H1 (cell line): ENCODE measurements around the gene POLR3H. TPM values are rescaled to one million over a fixed set of nuclear protein-coding genes. Genes with fewer than 3 reads are reported as not detected.
A peak's percentile ranks its signal among the peaks of the same experiment; 100 is the strongest.

Experiments used
- CTCF ChIA-PET: fragments of 300-600 bp; sonication (Branson Sonifier 250); formaldehyde crosslinking; loops from one replicate; lab custom pipeline; 2021; ENCODE audit not compliant: partially characterized antibody; lab: Charles Lee
- POLR2A ChIA-PET: fragments of 300-600 bp; sonication (Branson Sonifier 250); formaldehyde crosslinking; loops from one replicate; lab custom pipeline; 2021; ENCODE audit warnings: inconsistent platforms; ENCODE audit not compliant: partially characterized antibody; lab: Charles Lee
- DNase-seq, 2 experiments: peaks; one replicate each; pipeline versions ENCODE4 v3.0.0 to v3.0.0-alpha.2; 2010 to 2022; ENCODE audit warnings: low spot score in 2 of 2, low read depth in 1 of 2, mixed read lengths in 1 of 2
- FAIRE-seq: peaks from 2 replicates; lab custom pipeline; 2011; peaks lifted over from hg19 to GRCh38; lab: Jason Lieb, UNC
- H2AFZ ChIP-seq: 2 replicates; pipeline ENCODE4 v1.8.1; 2012; ENCODE audit warnings: low read length, inconsistent platforms
- H2AK5ac ChIP-seq: 2 replicates; pipeline ENCODE4 v1.6.1; 2013; ENCODE audit warnings: low read depth, low read length
- H2BK120ac ChIP-seq: replicated peaks from 2 replicates; pipeline ENCODE3; 2013; ENCODE audit warnings: low read depth, low read length, inconsistent platforms
- H2BK12ac ChIP-seq: 2 replicates; pipeline ENCODE4 v1.6.1; 2013; ENCODE audit warnings: low read depth, low read length
- H2BK15ac ChIP-seq: 2 replicates; pipeline ENCODE4 v1.6.1; 2013; ENCODE audit warnings: low read length
- H2BK20ac ChIP-seq: 2 replicates; pipeline ENCODE4 v1.6.1; 2013; ENCODE audit warnings: low read length
- H2BK5ac ChIP-seq: 2 replicates; pipeline ENCODE4 v1.6.1; 2013; ENCODE audit warnings: low read depth, low read length
- H3K14ac ChIP-seq: 2 replicates; pipeline ENCODE4 v1.6.1; 2013; ENCODE audit warnings: inconsistent platforms; ENCODE audit not compliant: insufficient read length
- H3K18ac ChIP-seq: 2 replicates; pipeline ENCODE4 v1.6.1; 2013; ENCODE audit warnings: low read length; ENCODE audit errors: extremely low read depth
- H3K23ac ChIP-seq: 2 replicates; pipeline ENCODE4 v1.6.1; 2013; ENCODE audit warnings: inconsistent platforms; ENCODE audit not compliant: insufficient read length
- H3K23me2 ChIP-seq: 2 replicates; pipeline ENCODE4 v1.6.1; 2013; ENCODE audit warnings: low read depth, low read length
- H3K27ac ChIP-seq: 2 replicates; pipeline ENCODE4 v1.6.1; 2011; ENCODE audit warnings: low read depth, low read length, inconsistent platforms
- H3K27me3 ChIP-seq, 4 experiments: replicated peaks in 1 of 4; 1 replicate in 1 of 4; 2 replicates in 3 of 4; pipeline versions ENCODE4 v1.6.1 to v1.8.1; 2011 to 2013; ENCODE audit warnings: low read length in 3 of 4, mild to moderate bottlenecking in 3 of 4, inconsistent platforms in 2 of 4, mixed read lengths in 2 of 4, moderate library complexity in 1 of 4; ENCODE audit not compliant: control insufficient read depth in 3 of 4, insufficient read depth in 3 of 4; ENCODE audit errors: extremely low read depth in 1 of 4
- H3K36me3 ChIP-seq, 4 experiments: 2 replicates each; pipeline versions ENCODE4 v1.6.1 to v1.8.1; 2011 to 2013; ENCODE audit warnings: mild to moderate bottlenecking in 4 of 4, low read length in 3 of 4, moderate library complexity in 2 of 4, control low read depth in 1 of 4, inconsistent platforms in 1 of 4; ENCODE audit not compliant: insufficient read depth in 4 of 4, control insufficient read depth in 2 of 4
- H3K4ac ChIP-seq: replicated peaks from 2 replicates; pipeline ENCODE3; 2013; ENCODE audit warnings: low read length, low read depth, mixed read lengths, inconsistent platforms; ENCODE audit not compliant: insufficient read length
- H3K4me1 ChIP-seq, 4 experiments: replicated peaks in 1 of 4; 1 replicate in 1 of 4; 2 replicates in 3 of 4; pipeline versions ENCODE4 v1.6.1 to v1.8.1; 2011 to 2013; ENCODE audit warnings: low read length in 3 of 4, inconsistent platforms in 2 of 4, mixed read lengths in 1 of 4; ENCODE audit not compliant: insufficient read depth in 4 of 4, control insufficient read depth in 3 of 4
- H3K4me2 ChIP-seq, 2 experiments: 2 replicates each; pipeline versions ENCODE4 v1.6.1 to v1.8.1; 2011 to 2013; ENCODE audit warnings: low read depth in 2 of 2, low read length in 2 of 2, control low read depth in 1 of 2, inconsistent platforms in 1 of 2, mild to moderate bottlenecking in 1 of 2; ENCODE audit not compliant: insufficient read depth in 1 of 2
- H3K4me3 ChIP-seq, 4 experiments: fragments of 200-600, 300-600 bp in 1 of 4; sonication (generic), shearing (Covaris generic), sonication (Bioruptor Twin) in 1 of 4; 2 replicates each; pipeline versions ENCODE4 v1.5.1 to v1.8.1; 2011 to 2016; ENCODE audit warnings: low read length in 4 of 4, low read depth in 3 of 4, control low read depth in 2 of 4, inconsistent platforms in 2 of 4, mild to moderate bottlenecking in 2 of 4, mixed read lengths in 1 of 4, moderate library complexity in 1 of 4; ENCODE audit not compliant: insufficient read depth in 2 of 4; ENCODE audit errors: extremely low read depth in 1 of 4
- H3K56ac ChIP-seq: replicated peaks from 2 replicates; pipeline ENCODE3; 2013; ENCODE audit warnings: low read depth, mild to moderate bottlenecking, mixed read lengths, low read length, inconsistent platforms; ENCODE audit not compliant: insufficient read length
- H3K79me1 ChIP-seq: 2 replicates; pipeline ENCODE4 v1.6.1; 2013; ENCODE audit warnings: low read depth, low read length, control low read depth
- H3K79me2 ChIP-seq, 2 experiments: 2 replicates each; pipeline versions ENCODE4 v1.6.1 to v1.8.1; 2012 to 2013; ENCODE audit warnings: low read length in 2 of 2, mild to moderate bottlenecking in 2 of 2, inconsistent platforms in 1 of 2; ENCODE audit not compliant: insufficient read depth in 2 of 2, control insufficient read depth in 1 of 2
- H3K9ac ChIP-seq, 4 experiments: replicated peaks in 1 of 4; 1 replicate in 1 of 4; 2 replicates in 3 of 4; pipeline versions ENCODE4 v1.6.1 to v1.8.1; 2011 to 2013; ENCODE audit warnings: low read depth in 3 of 4, low read length in 3 of 4, control low read depth in 2 of 4, mild to moderate bottlenecking in 2 of 4, moderate library complexity in 2 of 4, inconsistent platforms in 1 of 4; ENCODE audit errors: extremely low read depth in 1 of 4
- H3K9me3 ChIP-seq, 2 experiments: 2 replicates each; pipeline versions ENCODE4 v1.6.1 to v1.8.1; 2012 to 2013; ENCODE audit warnings: mild to moderate bottlenecking in 2 of 2, moderate library complexity in 2 of 2, control low read depth in 1 of 2, inconsistent platforms in 1 of 2, low read depth in 1 of 2, low read length in 1 of 2, mixed read lengths in 1 of 2; ENCODE audit not compliant: insufficient read depth in 2 of 2
- H4K20me1 ChIP-seq, 2 experiments: replicated peaks in 1 of 2; 2 replicates each; pipeline versions ENCODE3 to v1.8.1; 2011 to 2013; ENCODE audit warnings: inconsistent platforms in 2 of 2, low read length in 2 of 2, mild to moderate bottlenecking in 1 of 2; ENCODE audit not compliant: insufficient read depth in 2 of 2, control insufficient read depth in 1 of 2
- H4K5ac ChIP-seq: 2 replicates; pipeline ENCODE4 v1.6.1; 2013; ENCODE audit warnings: low read length, low read depth, mixed read lengths, inconsistent platforms; ENCODE audit not compliant: insufficient read length
- H4K8ac ChIP-seq: 2 replicates; pipeline ENCODE4 v1.8.0; 2013; ENCODE audit warnings: mild to moderate bottlenecking, moderate library complexity, low read length, inconsistent platforms; ENCODE audit not compliant: insufficient read depth; ENCODE audit errors: extremely low read depth
- H4K91ac ChIP-seq: replicated peaks from 2 replicates; pipeline ENCODE3; 2013; ENCODE audit warnings: low read length, mixed read lengths, inconsistent platforms; ENCODE audit not compliant: insufficient read length
- BCL11A ChIP-seq, 2 experiments: IDR thresholded peaks; one replicate each; pipeline ENCODE4 v1.6.1; 2011; ENCODE audit warnings: low read depth in 2 of 2, low read length in 2 of 2, mild to moderate bottlenecking in 2 of 2
- POLR2A ChIP-seq, 2 experiments: IDR thresholded peaks; 1 replicate in 1 of 2; 2 replicates in 1 of 2; pipeline ENCODE4 v1.6.1; 2011; ENCODE audit warnings: low read depth in 2 of 2, low read length in 2 of 2, mild to moderate bottlenecking in 2 of 2; ENCODE audit errors: control extremely low read depth in 1 of 2
- WGBS, 2 experiments: shearing (Covaris generic) in 1 of 2; methylation state at CpG; one replicate each; pipeline versions ENCODE4 v1.1.6 to v1.1.7; 2013 to 2015; ENCODE audit warnings: low lambda C conversion rate in 2 of 2, mixed read lengths in 2 of 2, inconsistent platforms in 1 of 2, low coverage in 1 of 2, missing lambda C conversion rate in 1 of 2; ENCODE audit not compliant: insufficient replicate concordance in 2 of 2, insufficient coverage in 1 of 2, insufficient read length in 1 of 2; ENCODE audit errors: extremely low coverage in 1 of 2, missing lambda C conversion rate in 1 of 2; 5-methylcytosine and 5-hydroxymethylcytosine counted together
- polyA plus RNA-seq, 7 experiments: library from polyadenylated mRNA; depleted of rRNA in 3 of 7; stranded (reverse) in 5 of 7; unstranded in 2 of 7; fragments of >200 nt in 5 of 7; fragments of 200-250 nt in 2 of 7; gene quantifications; 1 replicate in 5 of 7; 2 replicates in 1 of 7; 4 replicates in 1 of 7; pipeline versions ENCODE4 v1.2.1 to v1.2.3, GENCODE V29; 2011 to 2013; ENCODE audit warnings: missing spikeins in 2 of 7, mixed read lengths in 2 of 7
- total RNA-seq: library from RNA; stranded (reverse); fragmentation: NEBNext Ultra II Directional; extraction: Animal tissue kit (Norgen Biotek cat#: 25700); gene quantifications from 2 replicates; pipeline ENCODE4 v1.2.1, GENCODE V29; 2021

Gene POLR3H
- total and polyA plus RNA-seq, 2 of the 8 experiments (the other 6 are each of a cell fraction or from before 2014, with no cell fraction given) = 29.7 to 39.2 TPM

- Histone ChIP-seq H3K9me3 (no peaks in the 10 kb centered on the region), H3K27ac (no peak overlapping the region), H2BK20ac (no peak overlapping the region), H3K23ac (no peak overlapping the region), H3K4me1 (peaks cover 0 to 7% (median 3%) of the 10 kb centered on the region in 4 experiments; a peak in 3 of 7 replicates), H3K79me1 (0 out of 2 replicates have a peak, but pooled peaks cover 2% of the 10 kb centered on the region), H3K14ac (no peak overlapping the region), H4K5ac (no peak overlapping the region), H3K79me2 (no peaks in the 10 kb centered on the region; a peak in 1 of 4 replicates), H3K18ac (no peak overlapping the region), H4K20me1 (peaks cover 14 to 41% of the 10 kb centered on the region in 2 experiments), H3K9ac (no peak overlapping the region), H3K56ac (no peak overlapping the region), H3K4me2 (no peak overlapping the region), H2BK12ac (no peak overlapping the region), H3K23me2 (no peaks in the 10 kb centered on the region), H3K36me3 (peaks cover 25 to 53% (median 38%) of the 10 kb centered on the region in 4 experiments), H2BK120ac (no peak overlapping the region), H2BK15ac (no peak overlapping the region), H4K8ac (peak overlapping the region; percentile 32; the same call in 1 of the 2 replicates), H2AFZ (no peak overlapping the region), H3K4me3 (no peak overlapping the region), H3K27me3 (no peaks in the 10 kb centered on the region), H2AK5ac (no peak overlapping the region), H4K91ac (no peak overlapping the region), H2BK5ac (no peak overlapping the region), H3K4ac (no peak overlapping the region)
- CTCF ChIA-PET = interaction anchor here (0.6 to 4.8 kb wide), 5 partner anchors 12 to 126 kb away, joined by 3 to 33 read pairs (median 17); no protein-coding TSS in a partner anchor
- no peak for FAIRE-seq
- WGBS, 2 experiments = 93% methylated on average over 13 of the region's 13 CpGs; no CpG with 5 or more reads in 1 of the 2 experiments
- DNase-seq = no peak
- no peak for TF ChIP-seq BCL11A (IDR thresholded peaks at IDR 0.05; ENCODE audit: low read depth in 2 of 2, low read length in 2 of 2)
- 0 out of 3 replicates have a peak, but pooled peaks of 1 of the 2 experiments have one; percentile 21 for TF ChIP-seq POLR2A (IDR thresholded peaks at IDR 0.05; ENCODE audit: control extremely low read depth in 1 of 2, low read depth in 2 of 2, low read length in 2 of 2)
- POLR2A ChIA-PET = interaction anchor here (1.4 to 2.7 kb wide), 4 partner anchors 11 to 149 kb away, joined by 3 to 12 read pairs (median 8); partner anchors contain the start of gene PMM1
Measured at GRCh38 chr22:41528938-41529561, 15.2 kb downstream of the POLR3H start.
